ENCODE data around the gene DRC7.

GRCh38 chr16:57677622-57678369, 16.8 kb upstream of the DRC7 start:
- TF ChIP-seq POU2F2 (IDR thresholded peaks at IDR 0.05; ENCODE audit: low read depth, low read length), result no peak
- no peak for TF ChIP-seq POLR2A (IDR thresholded peaks at IDR 0.05; ENCODE audit: low read depth, low read length)
- no peak for TF ChIP-seq POLR2AphosphoS5 (IDR thresholded peaks at IDR 0.05; ENCODE audit: low read depth, low read length)
- no peak for TF ChIP-seq TAF1 (IDR thresholded peaks at IDR 0.05; ENCODE audit: low read depth, low read length)
- no peak for TF ChIP-seq PAX5 (IDR thresholded peaks at IDR 0.05; ENCODE audit: insufficient read depth, low read length, severe bottlenecking)
- no peak for TF ChIP-seq SPI1 (IDR thresholded peaks at IDR 0.05; ENCODE audit: low read depth, low read length)
